ENCODE measurements around the gene VENTX.
A peak's percentile ranks its signal among the peaks of the same experiment; 100 is the strongest.

- peak; percentile 34 to 68 (median 52) for TF ChIP-seq CTCF (IDR thresholded peaks at IDR 0.05)
- peak in 2 of 4 donors; percentile 26 to 32 for TF ChIP-seq POLR2A (IDR thresholded peaks at IDR 0.05)
These were observed 19.9 kb downstream of the VENTX start for GRCh38 chr10:133257489-133258065.
